ENCODE data around the gene FOXO1. TPM values are rescaled to one million over a fixed set of nuclear protein-coding genes. Genes with fewer than 3 reads are reported as not detected.

The FOXO1 gene
- 5.0 and 6.6 TPM in 2 replicates for total RNA-seq

DNA sequence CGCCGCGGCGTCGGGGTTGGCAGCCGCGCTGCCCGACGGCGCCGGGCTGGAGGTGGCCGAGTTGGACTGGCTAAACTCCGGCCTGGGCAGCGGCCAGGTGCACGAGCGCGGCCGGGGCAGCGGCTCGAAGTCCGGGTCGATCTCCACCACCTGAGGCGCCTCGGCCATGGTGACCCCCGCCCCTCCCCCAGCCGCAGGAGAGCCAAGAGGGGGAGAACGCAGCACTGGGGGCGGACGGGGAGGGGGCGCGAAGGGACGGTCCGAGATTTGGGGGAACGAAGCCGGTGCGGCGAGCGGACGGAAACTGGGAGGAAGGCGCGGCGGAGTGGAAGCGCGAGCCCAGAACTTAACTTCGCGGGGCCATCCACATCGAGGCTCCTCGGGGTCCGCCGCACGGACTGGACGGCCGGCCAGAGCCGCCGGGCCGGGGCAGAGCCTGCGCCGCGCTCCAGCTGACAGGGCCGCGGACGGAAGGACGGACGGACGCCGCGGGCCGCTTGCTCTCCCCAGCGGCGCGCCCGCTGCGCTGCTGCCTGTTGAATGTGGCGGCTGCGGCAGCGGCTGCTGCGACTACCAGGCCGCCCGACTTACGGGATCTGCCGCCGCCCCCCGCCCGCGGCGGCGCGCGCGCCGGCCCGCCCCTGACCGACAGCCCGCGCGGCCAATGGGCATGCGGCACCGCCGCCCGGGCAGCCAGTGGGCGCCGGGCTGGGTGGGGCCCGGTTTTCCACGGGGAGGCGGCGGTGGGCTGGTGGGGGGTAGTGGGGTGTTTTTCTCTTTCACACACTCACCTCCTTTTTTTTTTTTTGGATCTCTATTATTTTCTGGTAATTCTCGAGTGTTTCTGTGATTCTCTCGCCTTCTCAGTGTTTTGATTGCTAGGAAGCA, at the start of gene FOXO1:
TSS of gene FOXO1 (minus strand) at position 597 of the 888 bp plus-strand sequence. CDS start at position 168, 429 bp downstream.

Other genes with a start within 250 kb of the FOXO1 start
- gene MRPS31, start 104.5 kb upstream of the FOXO1 start, total RNA-seq: 13.4 and 19.7 TPM in 2 replicates
- 22.6 and 24.3 TPM in 2 replicates for gene SLC25A15, start 123.0 kb upstream of the FOXO1 start, total RNA-seq